H1 (cell line): Measurements from ENCODE around the gene ACAA1. TPM values are rescaled to one million over a fixed set of nuclear protein-coding genes. Genes with fewer than 3 reads are reported as not detected.

Experiments used
- CTCF ChIA-PET: fragments of 300-600 bp; sonication (Branson Sonifier 250); formaldehyde crosslinking; loops from one replicate; lab custom pipeline; 2021; ENCODE audit not compliant: partially characterized antibody; lab: Charles Lee
- POLR2A ChIA-PET: fragments of 300-600 bp; sonication (Branson Sonifier 250); formaldehyde crosslinking; loops from one replicate; lab custom pipeline; 2021; ENCODE audit warnings: inconsistent platforms; ENCODE audit not compliant: partially characterized antibody; lab: Charles Lee
- DNase-seq, 2 experiments: peaks; one replicate each; pipeline versions ENCODE4 v3.0.0 to v3.0.0-alpha.2; 2010 to 2022; ENCODE audit warnings: low spot score in 2 of 2, low read depth in 1 of 2, mixed read lengths in 1 of 2
- FAIRE-seq: peaks from 2 replicates; lab custom pipeline; 2011; peaks lifted over from hg19 to GRCh38; lab: Jason Lieb, UNC
- H2AFZ ChIP-seq: 2 replicates; pipeline ENCODE4 v1.8.1; 2012; ENCODE audit warnings: low read length, inconsistent platforms
- H2AK5ac ChIP-seq: 2 replicates; pipeline ENCODE4 v1.6.1; 2013; ENCODE audit warnings: low read depth, low read length
- H2BK120ac ChIP-seq: replicated peaks from 2 replicates; pipeline ENCODE3; 2013; ENCODE audit warnings: low read depth, low read length, inconsistent platforms
- H2BK12ac ChIP-seq: 2 replicates; pipeline ENCODE4 v1.6.1; 2013; ENCODE audit warnings: low read depth, low read length
- H2BK15ac ChIP-seq: 2 replicates; pipeline ENCODE4 v1.6.1; 2013; ENCODE audit warnings: low read length
- H2BK20ac ChIP-seq: 2 replicates; pipeline ENCODE4 v1.6.1; 2013; ENCODE audit warnings: low read length
- H2BK5ac ChIP-seq: 2 replicates; pipeline ENCODE4 v1.6.1; 2013; ENCODE audit warnings: low read depth, low read length
- H3K14ac ChIP-seq: 2 replicates; pipeline ENCODE4 v1.6.1; 2013; ENCODE audit warnings: inconsistent platforms; ENCODE audit not compliant: insufficient read length
- H3K18ac ChIP-seq: 2 replicates; pipeline ENCODE4 v1.6.1; 2013; ENCODE audit warnings: low read length; ENCODE audit errors: extremely low read depth
- H3K23ac ChIP-seq: 2 replicates; pipeline ENCODE4 v1.6.1; 2013; ENCODE audit warnings: inconsistent platforms; ENCODE audit not compliant: insufficient read length
- H3K23me2 ChIP-seq: 2 replicates; pipeline ENCODE4 v1.6.1; 2013; ENCODE audit warnings: low read depth, low read length
- H3K27ac ChIP-seq: 2 replicates; pipeline ENCODE4 v1.6.1; 2011; ENCODE audit warnings: low read depth, low read length, inconsistent platforms
- H3K27me3 ChIP-seq, 4 experiments: replicated peaks in 1 of 4; 1 replicate in 1 of 4; 2 replicates in 3 of 4; pipeline versions ENCODE4 v1.6.1 to v1.8.1; 2011 to 2013; ENCODE audit warnings: low read length in 3 of 4, mild to moderate bottlenecking in 3 of 4, inconsistent platforms in 2 of 4, mixed read lengths in 2 of 4, moderate library complexity in 1 of 4; ENCODE audit not compliant: control insufficient read depth in 3 of 4, insufficient read depth in 3 of 4; ENCODE audit errors: extremely low read depth in 1 of 4
- H3K36me3 ChIP-seq, 4 experiments: 2 replicates each; pipeline versions ENCODE4 v1.6.1 to v1.8.1; 2011 to 2013; ENCODE audit warnings: mild to moderate bottlenecking in 4 of 4, low read length in 3 of 4, moderate library complexity in 2 of 4, control low read depth in 1 of 4, inconsistent platforms in 1 of 4; ENCODE audit not compliant: insufficient read depth in 4 of 4, control insufficient read depth in 2 of 4
- H3K4ac ChIP-seq: replicated peaks from 2 replicates; pipeline ENCODE3; 2013; ENCODE audit warnings: low read length, low read depth, mixed read lengths, inconsistent platforms; ENCODE audit not compliant: insufficient read length
- H3K4me1 ChIP-seq, 4 experiments: replicated peaks in 1 of 4; 1 replicate in 1 of 4; 2 replicates in 3 of 4; pipeline versions ENCODE4 v1.6.1 to v1.8.1; 2011 to 2013; ENCODE audit warnings: low read length in 3 of 4, inconsistent platforms in 2 of 4, mixed read lengths in 1 of 4; ENCODE audit not compliant: insufficient read depth in 4 of 4, control insufficient read depth in 3 of 4
- H3K4me2 ChIP-seq, 2 experiments: 2 replicates each; pipeline versions ENCODE4 v1.6.1 to v1.8.1; 2011 to 2013; ENCODE audit warnings: low read depth in 2 of 2, low read length in 2 of 2, control low read depth in 1 of 2, inconsistent platforms in 1 of 2, mild to moderate bottlenecking in 1 of 2; ENCODE audit not compliant: insufficient read depth in 1 of 2
- H3K4me3 ChIP-seq, 4 experiments: fragments of 200-600, 300-600 bp in 1 of 4; sonication (generic), shearing (Covaris generic), sonication (Bioruptor Twin) in 1 of 4; 2 replicates each; pipeline versions ENCODE4 v1.5.1 to v1.8.1; 2011 to 2016; ENCODE audit warnings: low read length in 4 of 4, low read depth in 3 of 4, control low read depth in 2 of 4, inconsistent platforms in 2 of 4, mild to moderate bottlenecking in 2 of 4, mixed read lengths in 1 of 4, moderate library complexity in 1 of 4; ENCODE audit not compliant: insufficient read depth in 2 of 4; ENCODE audit errors: extremely low read depth in 1 of 4
- H3K56ac ChIP-seq: replicated peaks from 2 replicates; pipeline ENCODE3; 2013; ENCODE audit warnings: low read depth, mild to moderate bottlenecking, mixed read lengths, low read length, inconsistent platforms; ENCODE audit not compliant: insufficient read length
- H3K79me1 ChIP-seq: 2 replicates; pipeline ENCODE4 v1.6.1; 2013; ENCODE audit warnings: low read depth, low read length, control low read depth
- H3K79me2 ChIP-seq, 2 experiments: 2 replicates each; pipeline versions ENCODE4 v1.6.1 to v1.8.1; 2012 to 2013; ENCODE audit warnings: low read length in 2 of 2, mild to moderate bottlenecking in 2 of 2, inconsistent platforms in 1 of 2; ENCODE audit not compliant: insufficient read depth in 2 of 2, control insufficient read depth in 1 of 2
- H3K9ac ChIP-seq, 4 experiments: replicated peaks in 1 of 4; 1 replicate in 1 of 4; 2 replicates in 3 of 4; pipeline versions ENCODE4 v1.6.1 to v1.8.1; 2011 to 2013; ENCODE audit warnings: low read depth in 3 of 4, low read length in 3 of 4, control low read depth in 2 of 4, mild to moderate bottlenecking in 2 of 4, moderate library complexity in 2 of 4, inconsistent platforms in 1 of 4; ENCODE audit errors: extremely low read depth in 1 of 4
- H3K9me3 ChIP-seq, 2 experiments: 2 replicates each; pipeline versions ENCODE4 v1.6.1 to v1.8.1; 2012 to 2013; ENCODE audit warnings: mild to moderate bottlenecking in 2 of 2, moderate library complexity in 2 of 2, control low read depth in 1 of 2, inconsistent platforms in 1 of 2, low read depth in 1 of 2, low read length in 1 of 2, mixed read lengths in 1 of 2; ENCODE audit not compliant: insufficient read depth in 2 of 2
- H4K20me1 ChIP-seq, 2 experiments: replicated peaks in 1 of 2; 2 replicates each; pipeline versions ENCODE3 to v1.8.1; 2011 to 2013; ENCODE audit warnings: inconsistent platforms in 2 of 2, low read length in 2 of 2, mild to moderate bottlenecking in 1 of 2; ENCODE audit not compliant: insufficient read depth in 2 of 2, control insufficient read depth in 1 of 2
- H4K5ac ChIP-seq: 2 replicates; pipeline ENCODE4 v1.6.1; 2013; ENCODE audit warnings: low read length, low read depth, mixed read lengths, inconsistent platforms; ENCODE audit not compliant: insufficient read length
- H4K8ac ChIP-seq: 2 replicates; pipeline ENCODE4 v1.8.0; 2013; ENCODE audit warnings: mild to moderate bottlenecking, moderate library complexity, low read length, inconsistent platforms; ENCODE audit not compliant: insufficient read depth; ENCODE audit errors: extremely low read depth
- H4K91ac ChIP-seq: replicated peaks from 2 replicates; pipeline ENCODE3; 2013; ENCODE audit warnings: low read length, mixed read lengths, inconsistent platforms; ENCODE audit not compliant: insufficient read length
- BCL11A ChIP-seq, 2 experiments: IDR thresholded peaks; one replicate each; pipeline ENCODE4 v1.6.1; 2011; ENCODE audit warnings: low read depth in 2 of 2, low read length in 2 of 2, mild to moderate bottlenecking in 2 of 2
- KDM5A ChIP-seq: fragments of 200-600 bp; IDR thresholded peaks from 2 replicates; pipeline ENCODE4 v1.7.1; 2012; ENCODE audit warnings: mild to moderate bottlenecking, low read length, inconsistent platforms, mixed read lengths
- NRF1 ChIP-seq: IDR thresholded peaks from 2 replicates; pipeline ENCODE4 v1.6.1; 2011; ENCODE audit warnings: mild to moderate bottlenecking, low read depth, low read length, improper control_type of control experiment
- RBBP5 ChIP-seq: IDR thresholded peaks from 2 replicates; pipeline ENCODE4 v1.7.1; 2012; ENCODE audit warnings: low read depth, mild to moderate bottlenecking, inconsistent platforms, low read length, moderate library complexity, borderline replicate concordance
- SIN3A ChIP-seq, 2 experiments: IDR thresholded peaks in 1 of 2; conservative IDR thresholded peaks in 1 of 2; 2 replicates each; pipeline ENCODE4 v1.6.1; 2011 to 2012; ENCODE audit warnings: low read length in 2 of 2, improper control_type of control experiment in 1 of 2, low read depth in 1 of 2, mild to moderate bottlenecking in 1 of 2
- SP1 ChIP-seq: IDR thresholded peaks from 2 replicates; pipeline ENCODE4 v1.6.1; 2011; ENCODE audit warnings: low read depth, low read length
- TBP ChIP-seq: IDR thresholded peaks from 2 replicates; pipeline ENCODE4 v1.6.1; 2011; ENCODE audit warnings: low read depth, low read length, improper control_type of control experiment
- WGBS, 2 experiments: shearing (Covaris generic) in 1 of 2; methylation state at CpG; one replicate each; pipeline versions ENCODE4 v1.1.6 to v1.1.7; 2013 to 2015; ENCODE audit warnings: low lambda C conversion rate in 2 of 2, mixed read lengths in 2 of 2, inconsistent platforms in 1 of 2, low coverage in 1 of 2, missing lambda C conversion rate in 1 of 2; ENCODE audit not compliant: insufficient replicate concordance in 2 of 2, insufficient coverage in 1 of 2, insufficient read length in 1 of 2; ENCODE audit errors: extremely low coverage in 1 of 2, missing lambda C conversion rate in 1 of 2; 5-methylcytosine and 5-hydroxymethylcytosine counted together
- polyA plus RNA-seq, 7 experiments: library from polyadenylated mRNA; depleted of rRNA in 3 of 7; stranded (reverse) in 5 of 7; unstranded in 2 of 7; fragments of >200 nt in 5 of 7; fragments of 200-250 nt in 2 of 7; gene quantifications; 1 replicate in 5 of 7; 2 replicates in 1 of 7; 4 replicates in 1 of 7; pipeline versions ENCODE4 v1.2.1 to v1.2.3, GENCODE V29; 2011 to 2013; ENCODE audit warnings: missing spikeins in 2 of 7, mixed read lengths in 2 of 7
- total RNA-seq: library from RNA; stranded (reverse); fragmentation: NEBNext Ultra II Directional; extraction: Animal tissue kit (Norgen Biotek cat#: 25700); gene quantifications from 2 replicates; pipeline ENCODE4 v1.2.1, GENCODE V29; 2021
- TF ChIP-seq, protein P1 (sequence below): IDR thresholded peaks from 2 replicates; pipeline ENCODE4 v1.6.1; 2011; ENCODE audit warnings: low read depth, mild to moderate bottlenecking, low read length; ENCODE audit not compliant: insufficient read depth
- TF ChIP-seq, protein P2 (sequence below): IDR thresholded peaks from 2 replicates; pipeline ENCODE4 v1.6.1; 2012; ENCODE audit warnings: inconsistent platforms

Gene ACAA1
- total and polyA plus RNA-seq, 2 of the 8 experiments (the other 6 are each of a cell fraction or from before 2014, with no cell fraction given) = 23.1 to 34.8 TPM

DNA sequence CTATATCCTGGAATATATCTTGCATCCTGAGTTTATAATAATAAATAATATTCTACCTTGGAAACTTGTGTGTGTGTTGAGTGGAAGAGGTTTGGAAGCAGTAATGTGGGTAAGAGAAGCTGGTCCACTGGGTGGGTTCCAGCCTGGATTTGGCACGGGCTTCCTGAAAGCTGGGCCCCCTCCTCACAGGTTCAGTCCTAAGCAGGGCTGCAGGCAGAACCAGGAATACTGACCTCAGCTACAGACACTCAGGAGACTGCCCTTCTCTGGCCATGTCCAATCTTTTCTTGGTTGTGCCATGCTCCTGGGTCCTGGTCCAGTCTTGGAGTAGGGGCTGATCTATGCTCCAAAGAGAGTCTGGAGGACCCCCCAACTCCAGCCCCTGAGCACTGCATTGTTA is 6.0 kb upstream of the ACAA1 start:
- ChIA-PET POLR2A (interaction anchor here (1.2 to 1.3 kb wide), 2 partner anchors 15 to 22 kb away, joined by 3 read pairs; no protein-coding TSS in a partner anchor), CTCF (interaction anchor here (2.4 to 8.1 kb wide), 2 partner anchors 11 to 20 kb away, joined by 6 to 52 read pairs; no protein-coding TSS in a partner anchor)
- DNase-seq (no peak), FAIRE-seq (no peak)
- H3K9ac ChIP-seq = no peak overlapping the region
- no peak overlapping the region for H4K91ac ChIP-seq
- no peak overlapping the region for H2BK12ac ChIP-seq
- H3K4me2 ChIP-seq = no peak overlapping the region
- peaks cover 0 to 8% of the 10 kb centered on the region in 2 experiments; a peak in 1 of 4 replicates for H3K79me2 ChIP-seq
- H2AK5ac ChIP-seq = no peak overlapping the region
- no peak overlapping the region for H2BK5ac ChIP-seq
- H3K56ac ChIP-seq = no peak overlapping the region
- no peak overlapping the region for H2AFZ ChIP-seq
- no peaks in the 10 kb centered on the region for H3K27me3 ChIP-seq
- H3K14ac ChIP-seq = no peak overlapping the region
- no peak overlapping the region for H2BK15ac ChIP-seq
- no peak overlapping the region for H3K18ac ChIP-seq
- peaks cover 14% of the 10 kb centered on the region for H3K23me2 ChIP-seq
- no peak overlapping the region for H4K8ac ChIP-seq
- peaks cover 5 to 9% (median 7%) of the 10 kb centered on the region in 4 experiments for H3K4me1 ChIP-seq
- H4K5ac ChIP-seq = no peak overlapping the region
- H3K36me3 ChIP-seq = peaks cover 3 to 11% (median 8%) of the 10 kb centered on the region in 4 experiments; a peak in 4 of 8 replicates
- no peak overlapping the region for H2BK20ac ChIP-seq
- no peak overlapping the region for H3K4ac ChIP-seq
- no peaks in the 10 kb centered on the region for H3K79me1 ChIP-seq
- no peak overlapping the region for H2BK120ac ChIP-seq
- no peak overlapping the region for H3K27ac ChIP-seq
- WGBS, 2 experiments = 95% methylated on average over 1 of the region's 1 CpG; no CpG with 5 or more reads in 1 of the 2 experiments
- H3K23ac ChIP-seq = no peak overlapping the region
- no peaks in the 10 kb centered on the region for H4K20me1 ChIP-seq
- no peak overlapping the region for H3K4me3 ChIP-seq
- H3K9me3 ChIP-seq = no peaks in the 10 kb centered on the region
- TF ChIP-seq SIN3A (conservative IDR thresholded peaks at IDR 0.05 in 1 of 2, IDR thresholded peaks at IDR 0.05 in 1 of 2; ENCODE audit: low read depth in 1 of 2, low read length in 2 of 2) = no peak
- TF ChIP-seq SP1 = no peak
- TF ChIP-seq, protein P1, sequence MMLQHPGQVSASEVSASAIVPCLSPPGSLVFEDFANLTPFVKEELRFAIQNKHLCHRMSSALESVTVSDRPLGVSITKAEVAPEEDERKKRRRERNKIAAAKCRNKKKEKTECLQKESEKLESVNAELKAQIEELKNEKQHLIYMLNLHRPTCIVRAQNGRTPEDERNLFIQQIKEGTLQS = no peak
- no peak for TF ChIP-seq NRF1
- no peak for TF ChIP-seq RBBP5
- TF ChIP-seq KDM5A = no peak
- TF ChIP-seq, protein P2, sequence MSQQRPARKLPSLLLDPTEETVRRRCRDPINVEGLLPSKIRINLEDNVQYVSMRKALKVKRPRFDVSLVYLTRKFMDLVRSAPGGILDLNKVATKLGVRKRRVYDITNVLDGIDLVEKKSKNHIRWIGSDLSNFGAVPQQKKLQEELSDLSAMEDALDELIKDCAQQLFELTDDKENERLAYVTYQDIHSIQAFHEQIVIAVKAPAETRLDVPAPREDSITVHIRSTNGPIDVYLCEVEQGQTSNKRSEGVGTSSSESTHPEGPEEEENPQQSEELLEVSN = no peak
- TF ChIP-seq TBP = no peak
- TF ChIP-seq BCL11A (IDR thresholded peaks at IDR 0.05; ENCODE audit: low read depth in 2 of 2, low read length in 2 of 2) = no peak
